ENCODE results near the gene DCC.

DNA sequence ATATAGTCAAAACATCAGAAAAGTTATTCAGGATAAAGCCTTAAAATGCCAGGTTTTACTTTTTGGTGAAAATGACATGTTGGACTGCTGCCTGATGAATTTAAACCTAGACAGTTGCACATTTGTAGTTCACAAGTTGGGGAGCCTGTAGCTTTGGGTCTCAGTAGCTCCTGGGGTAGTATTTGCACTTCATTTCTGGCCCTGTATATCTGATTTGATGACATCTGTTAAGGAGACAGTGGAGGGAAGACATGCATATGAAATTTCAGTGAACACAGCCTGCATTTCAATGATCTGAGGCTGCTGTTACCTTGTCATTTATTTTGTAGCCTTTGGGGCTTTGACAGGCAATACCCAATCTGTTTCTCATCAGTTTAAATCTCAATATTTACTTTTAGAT is 156.4 kb downstream of the DCC start:
- no peak for TF ChIP-seq POLR2AphosphoS5 (IDR thresholded peaks at IDR 0.05; ENCODE audit: low read depth, low read length)
- TF ChIP-seq YY1 (IDR thresholded peaks at IDR 0.05; ENCODE audit: low read depth) = no peak
